Motor neuron (in vitro differentiated cells): ENCODE results near the gene CD46. TPM values are rescaled to one million over a fixed set of nuclear protein-coding genes. Genes with fewer than 3 reads are reported as not detected.

Experiments used
- ATAC-seq, 8 experiments: fragments of 200-7000 bp; cut with Tn5 transposase; replicated peaks in 6 of 8; 2 replicates each; pipeline ENCODE4 v1.8.0; 2021; ENCODE audit warnings: mild to moderate bottlenecking in 8 of 8, moderate library complexity in 8 of 8
- H3K27ac ChIP-seq, 2 donors: fragments of 250-450 bp; sonication (Bioruptor Pico); 2 replicates each; pipeline ENCODE4 v1.9.0; 2021; ENCODE audit warnings: antibody characterized with exemption in 2 of 2, mild to moderate bottlenecking in 2 of 2, moderate library complexity in 1 of 2
- H3K4me1 ChIP-seq, 2 donors: fragments of 250-450 bp; sonication (Bioruptor Pico); replicated peaks in 1 of 2; 2 replicates each; pipeline ENCODE4 v1.6.1; 2021; ENCODE audit warnings: antibody characterized with exemption in 2 of 2, mild to moderate bottlenecking in 2 of 2, moderate library complexity in 1 of 2
- H3K4me3 ChIP-seq, 5 donors: fragments of 250-450 bp; sonication (Bioruptor Pico); 2 replicates each; pipeline ENCODE4 v1.9.0; 2021; ENCODE audit warnings: antibody characterized with exemption in 5 of 5, mild to moderate bottlenecking in 5 of 5, moderate library complexity in 4 of 5
- WGBS, 10 experiments: fragments of 450-650 bp; shearing (Covaris generic); methylation state at CpG; one replicate each; pipeline ENCODE4 v1.0.0; 2022; 5-methylcytosine and 5-hydroxymethylcytosine counted together
- in situ Hi-C, 9 experiments: fragments of 400-800 bp; cut with MboI; loops; one replicate each; pipeline ENCODE4 v1.15.0; 2021; ENCODE audit warnings: low sequenced_read_pairs in 9 of 9, low pct_unique_long_range_greater_than_20kb in 2 of 9; ENCODE audit not compliant: unreplicated experiment in 9 of 9
- total RNA-seq, 8 experiments: library from RNA; unstranded; fragments of 300-600 nt; gene quantifications; 2 replicates each; pipeline versions ENCODE4 v1.2.3 to v1.2.4, GENCODE V29; 2022

Gene CD46
- total RNA-seq, 8 experiments from 2014 or later, result 56.6 to 151 (median 82.4) TPM

DNA sequence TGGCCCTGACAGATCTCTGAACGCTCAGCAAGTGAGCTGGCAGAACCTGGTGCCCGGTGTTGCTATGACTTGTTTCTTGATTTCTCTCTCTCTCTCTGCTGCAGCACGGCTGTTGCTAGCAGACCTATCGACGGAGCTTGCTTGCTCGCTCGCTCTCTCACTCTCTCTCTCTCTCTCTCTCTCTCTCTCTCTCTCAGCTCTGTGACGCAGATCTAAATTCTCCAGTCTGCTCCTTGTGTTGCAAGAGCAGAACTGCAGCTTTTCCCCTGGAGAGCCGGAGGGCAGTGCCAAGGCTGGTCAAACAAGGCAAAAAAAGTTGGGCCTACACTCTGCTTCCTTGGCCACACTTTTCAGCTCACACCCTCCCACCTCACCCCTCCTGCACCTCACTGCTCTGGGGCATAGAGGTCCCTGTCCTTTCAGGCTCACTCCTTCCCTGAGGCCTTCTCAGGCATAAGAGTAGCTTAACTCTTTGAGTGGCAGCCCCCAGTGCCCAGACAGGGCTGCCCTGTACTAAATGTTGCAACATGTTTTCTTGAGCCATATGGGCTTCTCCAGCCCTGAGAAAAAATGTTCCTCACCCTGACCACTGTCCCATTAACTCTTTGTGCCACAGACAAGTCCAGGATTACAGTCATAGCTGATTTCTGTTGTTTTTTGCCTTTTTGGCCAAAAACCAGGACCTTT is 72.2 kb downstream of the CD46 start:
- in situ Hi-C loops, result no loop called here
- Histone ChIP-seq H3K4me1 (peaks cover 0 to 18% of the 10 kb centered on the region in 2 donors), H3K27ac (peak overlapping the region in 1 of 2 donors; percentile 29), H3K4me3 (no peak overlapping the region)
- ATAC-seq, result peak; percentile 56 to 79 (median 76)
- WGBS, 10 experiments, result 8 to 87% (median 44%) methylated on average over 3 to 8 of the region's 9 CpGs; no CpG with 5 or more reads in 5 of the 10 experiments

DNA sequence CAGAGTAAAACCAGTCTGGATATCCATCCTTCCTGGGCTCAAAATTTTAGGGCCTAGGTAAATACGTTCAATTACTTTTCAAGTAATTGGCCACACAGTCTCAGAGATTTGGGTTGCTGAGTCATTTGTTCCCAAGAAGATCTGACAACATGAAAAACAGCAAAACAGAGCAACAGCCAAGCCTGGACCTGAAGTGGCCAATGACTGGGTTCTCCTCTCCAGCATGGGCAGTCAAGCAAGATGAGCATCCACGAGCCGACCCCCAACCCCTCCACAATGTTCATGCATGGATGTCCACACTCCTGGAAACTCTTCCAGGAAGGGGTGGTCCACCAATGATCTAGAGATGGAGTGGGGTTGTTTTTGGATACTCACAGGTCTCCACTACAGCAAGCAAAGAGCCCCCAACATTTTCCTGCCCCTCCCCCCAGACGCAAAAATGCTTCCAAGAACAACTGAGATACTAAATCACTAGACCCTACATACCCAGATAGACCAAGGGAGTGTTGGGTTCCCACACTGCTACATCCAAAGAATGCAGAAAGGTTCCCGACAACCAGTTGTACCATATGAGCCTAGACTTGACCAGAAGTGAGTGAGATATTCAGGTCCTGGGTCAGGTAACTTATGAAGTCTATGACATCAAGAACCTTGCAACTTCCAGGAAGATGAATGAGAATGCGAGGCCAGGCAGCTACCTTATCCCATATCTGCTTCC is 73.0 kb downstream of the CD46 start:
- Histone ChIP-seq H3K4me1 (peaks cover 0 to 15% of the 10 kb centered on the region in 2 donors), H3K27ac (no peak overlapping the region), H3K4me3 (no peak overlapping the region)
- no peak for ATAC-seq
- 69 to 100% (median 88%) methylated on average over 1 to 6 of the region's 6 CpGs; no CpG with 5 or more reads in 1 of the 10 experiments for WGBS, 10 experiments
- in situ Hi-C loops, result no loop called here

DNA sequence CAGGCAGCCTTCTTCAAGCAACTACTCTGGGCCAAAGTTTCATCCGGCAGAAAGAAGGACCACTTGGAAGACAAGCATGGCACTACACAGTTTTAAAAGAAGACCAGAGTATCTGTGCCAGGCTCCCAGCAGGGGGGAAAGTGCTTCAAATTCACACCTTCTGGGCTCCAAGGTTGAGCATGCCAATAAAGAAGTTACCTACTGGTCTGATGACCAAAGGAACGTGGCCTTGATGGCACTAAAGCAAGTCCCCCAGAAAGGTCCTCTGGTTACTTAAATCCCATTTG is 73.5 kb downstream of the CD46 start:
- WGBS, 10 experiments, result 50 to 100% (median 98%) methylated on average over 1 to 2 of the region's 2 CpGs; no CpG with 5 or more reads in 4 of the 10 experiments
- ATAC-seq, result no peak
- peaks cover 0 to 15% of the 10 kb centered on the region in 2 donors for H3K4me1 ChIP-seq
- in situ Hi-C loops, result no loop called here
- H3K27ac ChIP-seq, result no peak overlapping the region
- no peak overlapping the region for H3K4me3 ChIP-seq

DNA sequence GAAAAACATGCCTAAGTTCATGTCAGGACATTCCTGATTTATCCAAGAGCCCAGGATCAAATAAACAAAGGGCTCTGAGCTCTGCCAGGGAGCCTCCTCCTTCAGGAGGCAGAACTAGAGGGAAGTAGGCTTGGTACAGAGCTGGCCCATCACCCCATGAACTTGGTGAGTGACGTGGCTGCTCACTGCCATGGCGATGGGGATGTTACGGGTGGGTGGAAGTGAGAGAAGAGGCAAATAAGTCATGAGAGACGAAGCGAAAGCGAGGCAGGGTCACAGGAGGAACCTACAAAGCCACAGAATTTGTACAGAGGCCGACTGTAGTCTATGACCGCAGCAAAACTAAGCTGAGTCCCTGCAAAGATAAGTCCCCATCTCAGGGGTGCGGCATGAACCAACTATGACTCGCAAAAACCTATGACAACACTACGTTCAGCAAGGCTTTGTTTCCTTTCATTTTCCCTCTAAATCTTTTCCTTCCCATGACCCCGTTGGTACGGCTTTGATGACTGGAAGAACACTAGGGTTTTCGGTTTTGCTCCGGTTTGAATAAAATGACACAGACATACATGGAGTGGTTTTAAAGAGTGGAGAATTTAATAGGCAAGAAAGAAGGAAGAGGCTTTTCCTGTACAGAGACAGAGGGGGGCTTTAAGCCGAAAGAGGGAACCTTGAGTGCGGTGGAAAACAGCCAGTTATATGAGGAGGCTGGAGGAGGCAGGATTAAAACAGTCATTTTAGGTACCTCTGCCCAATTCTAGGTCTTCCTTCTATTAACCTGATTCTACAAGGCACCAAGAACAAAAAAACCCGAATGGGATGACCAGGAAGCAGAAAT is 74.1 kb downstream of the CD46 start:
- no peak for ATAC-seq
- in situ Hi-C loops, result no loop called here
- 70 to 97% (median 94%) methylated on average over 2 to 18 of the region's 18 CpGs; no CpG with 5 or more reads in 1 of the 10 experiments for WGBS, 10 experiments
- H3K4me1 ChIP-seq, result peaks cover 0 to 15% of the 10 kb centered on the region in 2 donors
- no peak overlapping the region for H3K4me3 ChIP-seq
- no peak overlapping the region for H3K27ac ChIP-seq

DNA sequence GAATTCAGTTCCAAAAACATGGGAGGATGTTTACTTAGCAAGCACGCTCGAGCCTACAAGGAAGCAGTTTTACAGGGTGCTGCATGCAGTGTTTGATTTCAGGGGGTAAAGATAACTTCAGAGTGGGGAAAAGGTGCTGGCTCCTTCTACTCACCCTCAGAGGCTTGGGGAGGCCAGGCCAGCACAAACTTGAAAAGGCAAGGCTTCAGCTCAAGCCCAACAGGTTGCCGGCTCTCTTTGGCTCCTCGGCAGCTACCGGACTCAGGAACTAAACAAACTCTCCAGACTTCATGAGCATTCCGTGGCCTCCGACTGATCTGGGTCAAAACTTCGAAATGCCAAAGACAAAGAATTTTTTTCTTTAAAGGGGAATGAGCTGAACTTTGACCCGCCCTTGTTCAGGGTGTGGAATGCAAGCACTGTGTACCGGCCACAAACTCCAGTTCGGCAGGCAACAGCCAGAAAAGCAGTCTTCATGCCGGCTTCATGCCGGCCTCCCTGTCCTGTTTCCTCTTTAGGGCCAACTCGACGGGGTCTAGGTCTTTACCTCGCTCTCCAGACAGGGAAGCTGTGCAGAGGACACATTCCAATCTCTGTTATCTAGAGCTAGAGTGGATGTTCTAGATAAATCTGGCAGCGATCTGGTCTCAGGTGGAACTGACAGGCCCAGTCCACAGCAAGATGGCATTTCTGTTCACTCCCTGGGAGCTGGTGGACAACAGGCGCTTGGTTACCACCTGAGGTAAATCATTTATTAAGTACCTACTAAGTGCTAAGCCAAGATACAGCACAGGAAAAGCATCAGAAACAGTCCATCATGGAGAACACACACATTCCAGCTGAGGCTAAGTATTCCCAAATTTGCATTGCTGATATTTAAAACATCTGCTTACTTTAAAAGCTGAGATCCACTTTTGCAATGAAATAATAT is 75.0 kb downstream of the CD46 start:
- Histone ChIP-seq H3K4me3 (no peak overlapping the region), H3K27ac (no peak overlapping the region), H3K4me1 (peaks cover 0 to 15% of the 10 kb centered on the region in 2 donors)
- 11 to 98% (median 85%) methylated on average over 2 to 14 of the region's 18 CpGs; no CpG with 5 or more reads in 1 of the 10 experiments for WGBS, 10 experiments
- ATAC-seq, result peak in 1 of 8 experiments; percentile 8
- in situ Hi-C loops, result no loop called here

DNA sequence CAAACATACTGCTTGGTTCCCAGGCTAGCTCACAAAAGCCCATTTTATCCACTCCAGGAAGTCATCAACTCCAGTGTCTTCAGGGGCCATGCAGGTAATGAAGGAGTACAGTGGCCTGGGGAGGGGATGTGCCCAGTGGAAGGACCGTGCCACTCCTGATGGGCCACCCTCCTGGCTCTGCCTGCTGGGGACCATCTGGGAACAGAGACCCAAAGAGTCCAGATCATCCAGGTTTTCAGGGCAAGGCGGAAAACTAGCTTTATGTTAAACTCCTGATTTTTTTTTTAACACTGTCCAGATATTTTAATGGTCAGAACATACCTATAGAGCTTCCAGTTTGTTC is 75.6 kb downstream of the CD46 start:
- no peak for ATAC-seq

DNA sequence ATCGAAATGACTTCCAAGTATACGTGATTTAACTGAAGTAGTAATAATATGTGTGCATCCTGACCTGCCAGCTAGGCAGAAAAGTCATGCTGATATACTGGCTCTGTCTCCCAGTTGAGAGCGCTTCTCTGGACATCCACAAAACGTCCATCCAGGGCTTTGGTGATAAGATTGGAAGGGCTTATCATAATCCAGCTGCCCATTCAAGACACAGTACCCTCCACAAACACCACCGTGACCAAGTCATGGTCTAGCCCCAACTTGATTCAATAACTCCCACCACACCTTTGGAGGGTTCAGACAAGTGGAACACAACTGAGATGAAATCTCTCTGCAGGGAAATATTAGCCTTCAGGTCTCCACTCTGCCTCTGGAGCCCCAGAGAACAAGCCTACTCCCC is 76.2 kb downstream of the CD46 start:
- Histone ChIP-seq H3K27ac (no peak overlapping the region), H3K4me1 (peaks cover 0 to 12% of the 10 kb centered on the region in 2 donors), H3K4me3 (no peak overlapping the region)
- no peak for ATAC-seq
- WGBS, 10 experiments, result 79 to 100% (median 89%) methylated on average over 1 to 5 of the region's 5 CpGs; no CpG with 5 or more reads in 1 of the 10 experiments
- in situ Hi-C loops, result no loop called here

More for the DNA sequence above, 75.6 kb downstream of the CD46 start:
- Histone ChIP-seq H3K4me1 (peaks cover 0 to 11% of the 10 kb centered on the region in 2 donors), H3K27ac (no peak overlapping the region), H3K4me3 (no peak overlapping the region)
- 67 to 100% (median 92%) methylated on average over 1 to 2 of the region's 2 CpGs; no CpG with 5 or more reads in 3 of the 10 experiments for WGBS, 10 experiments
- in situ Hi-C loops, result no loop called here

DNA sequence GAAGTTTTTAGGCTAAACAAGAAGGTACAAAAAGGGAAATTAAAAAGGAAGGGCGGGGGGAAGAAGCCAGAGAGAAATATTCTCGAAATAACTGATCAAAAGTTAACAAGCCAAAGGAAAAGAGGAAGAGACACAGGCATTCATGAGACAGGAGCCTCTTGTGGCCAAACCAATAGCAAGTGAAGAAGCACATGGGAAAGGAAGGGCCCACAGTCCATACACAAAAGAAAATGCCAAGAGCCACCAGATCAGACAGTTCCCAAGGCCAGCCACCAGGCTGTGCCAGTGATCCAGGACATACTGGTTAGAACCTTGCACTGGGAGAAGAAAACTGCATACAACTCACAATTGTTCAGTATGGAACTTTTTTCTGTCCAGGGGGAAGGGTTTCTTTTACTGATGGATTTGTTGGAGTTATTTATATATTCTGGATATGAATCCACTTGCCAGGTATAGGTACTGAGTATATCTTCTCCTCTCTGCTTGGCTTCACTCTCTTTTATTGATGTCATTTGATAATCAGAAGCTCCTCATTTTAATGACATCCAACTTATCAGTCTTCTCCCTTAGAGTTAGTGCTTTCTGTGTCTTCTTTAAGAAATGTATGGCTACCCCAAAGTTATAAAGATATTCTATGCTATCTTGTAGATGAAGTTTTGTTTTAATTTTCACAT is 76.8 kb downstream of the CD46 start:
- Histone ChIP-seq H3K4me3 (no peak overlapping the region), H3K4me1 (peaks cover 0 to 10% of the 10 kb centered on the region in 2 donors), H3K27ac (no peak overlapping the region)
- in situ Hi-C loops, result no loop called here
- WGBS, 10 experiments, result 36 to 94% (median 72%) methylated on average over 1 to 2 of the region's 2 CpGs; no CpG with 5 or more reads in 1 of the 10 experiments
- ATAC-seq, result peak in 4 of 8 experiments; percentile 18 to 89 (median 82)

DNA sequence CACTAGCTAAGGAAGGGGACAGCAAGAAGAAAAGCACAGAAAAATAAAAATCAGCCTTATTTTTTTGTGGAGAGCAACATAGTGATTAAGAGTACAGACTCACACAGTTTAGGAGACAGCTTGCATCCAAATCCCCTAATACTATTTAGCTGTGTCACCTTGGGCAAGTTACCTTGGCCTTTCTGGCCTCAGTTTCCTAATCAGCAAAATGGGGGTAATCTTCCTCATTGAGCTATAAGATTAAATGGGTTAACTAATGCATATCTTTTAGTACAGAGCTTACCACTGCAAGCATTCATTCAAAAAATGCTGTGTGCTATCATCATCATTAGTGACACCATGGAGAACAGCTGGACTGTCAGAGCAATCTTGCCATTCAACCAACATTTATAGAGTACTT is 77.7 kb downstream of the CD46 start:
- in situ Hi-C loops, result no loop called here
- Histone ChIP-seq H3K4me1 (peaks cover 0 to 2% of the 10 kb centered on the region in 2 donors), H3K27ac (no peak overlapping the region)

DNA sequence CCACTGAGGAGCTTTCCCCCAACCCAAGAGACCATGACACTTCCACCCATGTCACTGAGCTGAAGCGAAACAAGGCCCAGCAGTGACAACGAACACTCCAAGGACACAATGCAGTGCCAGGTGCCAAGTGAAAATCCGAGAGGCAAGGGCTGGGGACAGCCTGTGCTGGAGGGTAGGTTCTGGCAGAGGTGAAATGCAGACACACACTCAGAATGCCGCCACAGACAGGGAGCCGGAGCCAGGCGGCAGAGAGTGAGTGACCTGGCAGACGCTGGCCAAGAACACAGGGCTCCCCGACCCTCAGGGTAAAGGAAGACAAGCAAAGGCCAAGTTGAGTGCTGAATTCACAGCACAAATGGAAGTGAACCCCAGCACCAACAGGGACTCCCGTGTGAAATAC is 78.9 kb downstream of the CD46 start:
- ATAC-seq, result no peak

More for the DNA sequence above, 77.7 kb downstream of the CD46 start:
- ATAC-seq, result no peak
- no peak overlapping the region for H3K4me3 ChIP-seq

DNA sequence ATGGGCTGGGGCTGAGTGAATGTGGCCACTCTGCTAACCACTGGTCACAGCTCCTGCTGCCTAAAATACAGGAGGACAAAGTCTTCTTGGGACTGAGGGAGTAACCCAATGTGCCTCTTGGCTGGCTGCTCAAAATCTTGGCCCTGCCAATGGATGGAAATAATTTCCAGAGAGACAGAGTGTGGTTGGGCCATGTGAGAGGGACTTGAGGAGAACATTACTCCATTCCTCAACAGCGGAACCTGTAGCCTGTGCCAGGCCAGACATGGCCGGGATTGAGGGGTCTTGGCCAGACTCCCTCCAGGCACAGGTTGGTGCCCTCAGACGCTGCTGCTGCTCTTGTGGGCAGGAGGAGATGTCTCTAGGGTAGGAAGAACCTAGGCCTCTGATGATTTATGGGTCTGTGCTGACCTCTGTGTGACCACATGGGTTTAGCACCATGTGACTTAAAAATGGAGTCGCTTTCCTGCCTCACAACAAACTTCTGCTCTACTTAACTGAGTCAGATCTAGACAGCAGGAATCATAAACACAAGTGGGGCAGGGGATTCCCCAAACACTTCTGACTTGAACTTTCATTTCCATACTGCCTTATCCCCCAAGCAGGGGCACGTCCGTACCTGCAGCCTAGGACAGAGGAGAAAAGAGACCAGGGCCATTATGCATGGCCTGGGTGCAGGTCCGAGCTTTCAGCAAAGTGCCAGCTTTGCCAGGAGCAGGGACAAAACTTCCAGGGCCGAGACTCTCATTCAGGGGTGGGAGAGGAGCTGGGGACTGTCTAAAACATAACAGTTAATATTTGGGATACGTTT is 79.9 kb downstream of the CD46 start:
- no peak for ATAC-seq
- H3K4me3 ChIP-seq, result no peak overlapping the region
- WGBS, 10 experiments, result 0 to 100% (median 74%) methylated on average over 1 to 8 of the region's 9 CpGs; no CpG with 5 or more reads in 5 of the 10 experiments
- no peak overlapping the region for H3K27ac ChIP-seq
- H3K4me1 ChIP-seq, result peaks cover 0 to 2% of the 10 kb centered on the region in 2 donors
- in situ Hi-C loops, result no loop called here

More for the DNA sequence above, 78.9 kb downstream of the CD46 start:
- no peak overlapping the region for H3K4me3 ChIP-seq
- in situ Hi-C loops, result no loop called here
- 50 to 100% (median 94%) methylated on average over 1 to 8 of the region's 9 CpGs; no CpG with 5 or more reads in 2 of the 10 experiments for WGBS, 10 experiments
- no peak overlapping the region for H3K27ac ChIP-seq
- H3K4me1 ChIP-seq, result peaks cover 0 to 2% of the 10 kb centered on the region in 2 donors
